ENCODE measurements around the gene RASSF7.

RASSF7 gene

DNA sequence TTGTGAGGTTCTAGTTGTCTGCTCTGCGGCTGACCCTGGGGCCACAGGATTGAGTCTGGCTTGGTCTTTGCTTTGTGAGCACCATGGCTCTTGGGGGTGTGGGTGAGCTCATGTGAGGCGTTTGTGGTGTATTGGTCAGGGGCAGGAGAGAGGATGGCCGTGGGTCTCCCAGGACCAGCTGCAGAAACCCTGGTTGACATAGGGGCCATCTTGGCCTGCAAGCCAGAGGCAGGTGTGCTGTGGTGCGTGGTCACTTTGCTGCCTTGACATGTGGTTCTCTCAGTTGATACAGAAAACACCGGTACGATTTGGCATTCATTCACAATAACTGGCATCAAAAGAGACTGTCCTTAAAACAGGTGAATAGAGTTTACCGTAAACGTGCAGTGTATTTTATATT lies 26.8 kb downstream of the RASSF7 start:
- peak overlapping the region; percentile 8 for H3K9ac ChIP-seq (ENCODE audit: low read length)
- H3K4me3 ChIP-seq (ENCODE audit: low read depth, low read length) = no peak overlapping the region
- no peak overlapping the region for H3K23ac ChIP-seq (ENCODE audit: low read length)
- H3K79me2 ChIP-seq (ENCODE audit: control insufficient read depth, insufficient read depth, low read length, poor library complexity) = no peaks in the 10 kb centered on the region
- peaks cover 7 to 13% of the 10 kb centered on the region in 2 experiments for H3K4me1 ChIP-seq (ENCODE audit: control insufficient read depth in 1 of 2, insufficient read depth in 2 of 2, low read length in 2 of 2)
- H2BK5ac ChIP-seq (ENCODE audit: low read depth, low read length, poor library complexity) = no peak overlapping the region
- H3K9me3 ChIP-seq (ENCODE audit: insufficient read depth, low read depth, low read length) = peaks cover 4% of the 10 kb centered on the region
- H2AFZ ChIP-seq (ENCODE audit: insufficient read depth, low read length, poor library complexity) = no peak overlapping the region
- no peak overlapping the region for H2AK5ac ChIP-seq (ENCODE audit: low read length)
- no peak overlapping the region for H2BK12ac ChIP-seq (ENCODE audit: low read length)
- no peak overlapping the region for H3K18ac ChIP-seq (ENCODE audit: low read length)
- no peaks in the 10 kb centered on the region for H3K79me1 ChIP-seq (ENCODE audit: low read length)
- H4K12ac ChIP-seq (ENCODE audit: low read depth, low read length) = no peak overlapping the region
- H3K27ac ChIP-seq (ENCODE audit: low read depth, low read length) = peak overlapping the region; percentile 62
- H4K91ac ChIP-seq (ENCODE audit: low read depth, low read length) = no peak overlapping the region
- DNase-seq = no peak
- H3K4me2 ChIP-seq (ENCODE audit: low read length) = peak overlapping the region; percentile 0
- no peak overlapping the region for H4K8ac ChIP-seq (ENCODE audit: low read depth, low read length)
- WGBS (ENCODE audit: extremely low coverage, insufficient coverage, insufficient read length) = no CpG with 5 or more reads among the region's 8 CpGs
- no peak overlapping the region for H2BK120ac ChIP-seq (ENCODE audit: insufficient read depth, low read length, poor library complexity)
- H3K4ac ChIP-seq (ENCODE audit: low read depth, low read length) = no peak overlapping the region
- peaks cover 65 to 68% of the 10 kb centered on the region in 2 experiments for H3K36me3 ChIP-seq (ENCODE audit: control insufficient read depth in 1 of 2, insufficient read depth in 2 of 2, low read length in 2 of 2)
- H3K14ac ChIP-seq (ENCODE audit: low read length) = no peak overlapping the region
- no peaks in the 10 kb centered on the region for H3K27me3 ChIP-seq (ENCODE audit: insufficient read depth, low read length)

DNA sequence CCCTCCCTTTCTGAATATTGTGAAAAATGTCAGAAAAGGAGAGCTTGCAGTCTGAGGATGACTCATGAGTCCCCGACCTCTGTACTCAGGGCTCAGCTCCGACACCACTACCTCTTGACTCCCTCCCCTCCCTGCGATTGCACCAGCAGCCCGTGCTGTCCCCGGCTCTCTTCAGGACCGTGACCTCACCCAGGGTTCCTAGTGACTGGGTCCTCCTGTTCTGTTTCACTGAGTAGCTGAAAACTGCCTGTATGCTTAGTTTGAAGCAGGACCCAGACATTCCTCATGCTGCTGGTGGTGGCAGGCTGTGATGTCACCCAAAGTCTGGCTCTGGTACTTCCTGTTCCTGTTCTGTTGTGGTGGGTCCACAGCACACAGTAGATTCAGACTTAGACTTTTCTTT lies 27.2 kb downstream of the RASSF7 start:
- WGBS (ENCODE audit: extremely low coverage, insufficient coverage, insufficient read length) = no CpG with 5 or more reads among the region's 6 CpGs
- no peak overlapping the region for H2AK5ac ChIP-seq (ENCODE audit: low read length)
- H3K4me1 ChIP-seq (ENCODE audit: control insufficient read depth in 1 of 2, insufficient read depth in 2 of 2, low read length in 2 of 2) = peaks cover 7 to 13% of the 10 kb centered on the region in 2 experiments
- peak; percentile 81 to 84 for DNase-seq
- H3K4me2 ChIP-seq (ENCODE audit: low read length) = no peak overlapping the region
- H3K79me1 ChIP-seq (ENCODE audit: low read length) = no peaks in the 10 kb centered on the region
- peak overlapping the region; percentile 62 for H3K27ac ChIP-seq (ENCODE audit: low read depth, low read length)
- no peak overlapping the region for H3K23ac ChIP-seq (ENCODE audit: low read length)
- H3K79me2 ChIP-seq (ENCODE audit: control insufficient read depth, insufficient read depth, low read length, poor library complexity) = no peaks in the 10 kb centered on the region
- H4K8ac ChIP-seq (ENCODE audit: low read depth, low read length) = no peak overlapping the region
- peak overlapping the region; percentile 81 for H4K12ac ChIP-seq (ENCODE audit: low read depth, low read length)
- no peak overlapping the region for H2BK5ac ChIP-seq (ENCODE audit: low read depth, low read length, poor library complexity)
- H3K9me3 ChIP-seq (ENCODE audit: insufficient read depth, low read depth, low read length) = peaks cover 4% of the 10 kb centered on the region
- H2AFZ ChIP-seq (ENCODE audit: insufficient read depth, low read length, poor library complexity) = no peak overlapping the region
- H3K9ac ChIP-seq (ENCODE audit: low read length) = no peak overlapping the region
- H2BK120ac ChIP-seq (ENCODE audit: insufficient read depth, low read length, poor library complexity) = no peak overlapping the region
- peaks cover 67 to 69% of the 10 kb centered on the region in 2 experiments for H3K36me3 ChIP-seq (ENCODE audit: control insufficient read depth in 1 of 2, insufficient read depth in 2 of 2, low read length in 2 of 2)
- no peak overlapping the region for H2BK12ac ChIP-seq (ENCODE audit: low read length)
- no peak overlapping the region for H3K4ac ChIP-seq (ENCODE audit: low read depth, low read length)
- no peak overlapping the region for H4K91ac ChIP-seq (ENCODE audit: low read depth, low read length)
- H3K27me3 ChIP-seq (ENCODE audit: insufficient read depth, low read length) = no peaks in the 10 kb centered on the region
- no peak overlapping the region for H3K4me3 ChIP-seq (ENCODE audit: low read depth, low read length)
- no peak overlapping the region for H3K18ac ChIP-seq (ENCODE audit: low read length)
- no peak overlapping the region for H3K14ac ChIP-seq (ENCODE audit: low read length)

- Histone ChIP-seq H4K8ac (ENCODE audit: low read depth, low read length) (no peak overlapping the region), H2BK120ac (ENCODE audit: insufficient read depth, low read length, poor library complexity) (no peak overlapping the region), H3K18ac (ENCODE audit: low read length) (peak overlapping the region; percentile 35), H2AK5ac (ENCODE audit: low read length) (no peak overlapping the region), H3K27ac (ENCODE audit: low read depth, low read length) (no peak overlapping the region), H4K12ac (ENCODE audit: low read depth, low read length) (no peak overlapping the region), H2BK12ac (ENCODE audit: low read length) (no peak overlapping the region), H3K79me2 (ENCODE audit: control insufficient read depth, insufficient read depth, low read length, poor library complexity) (no peaks in the 10 kb centered on the region), H3K4ac (ENCODE audit: low read depth, low read length) (no peak overlapping the region), H2AFZ (ENCODE audit: insufficient read depth, low read length, poor library complexity) (no peak overlapping the region), H3K4me3 (ENCODE audit: low read depth, low read length) (no peak overlapping the region), H3K36me3 (ENCODE audit: control insufficient read depth in 1 of 2, insufficient read depth in 2 of 2, low read length in 2 of 2) (peaks cover 69 to 70% of the 10 kb centered on the region in 2 experiments), H3K23ac (ENCODE audit: low read length) (no peak overlapping the region), H3K27me3 (ENCODE audit: insufficient read depth, low read length) (no peaks in the 10 kb centered on the region), H2BK5ac (ENCODE audit: low read depth, low read length, poor library complexity) (no peak overlapping the region), H3K4me1 (ENCODE audit: control insufficient read depth in 1 of 2, insufficient read depth in 2 of 2, low read length in 2 of 2) (peaks cover 7 to 13% of the 10 kb centered on the region in 2 experiments), H3K9me3 (ENCODE audit: insufficient read depth, low read depth, low read length) (peaks cover 4% of the 10 kb centered on the region), H3K14ac (ENCODE audit: low read length) (no peak overlapping the region), H4K91ac (ENCODE audit: low read depth, low read length) (no peak overlapping the region), H3K9ac (ENCODE audit: low read length) (no peak overlapping the region), H3K4me2 (ENCODE audit: low read length) (no peak overlapping the region), H3K79me1 (ENCODE audit: low read length) (no peaks in the 10 kb centered on the region)
- WGBS (ENCODE audit: extremely low coverage, insufficient coverage, insufficient read length) = no CpG with 5 or more reads among the region's 26 CpGs
- DNase-seq = no peak
Measured at GRCh38 chr11:589798-590197, 29.0 kb downstream of the RASSF7 start.

DNA sequence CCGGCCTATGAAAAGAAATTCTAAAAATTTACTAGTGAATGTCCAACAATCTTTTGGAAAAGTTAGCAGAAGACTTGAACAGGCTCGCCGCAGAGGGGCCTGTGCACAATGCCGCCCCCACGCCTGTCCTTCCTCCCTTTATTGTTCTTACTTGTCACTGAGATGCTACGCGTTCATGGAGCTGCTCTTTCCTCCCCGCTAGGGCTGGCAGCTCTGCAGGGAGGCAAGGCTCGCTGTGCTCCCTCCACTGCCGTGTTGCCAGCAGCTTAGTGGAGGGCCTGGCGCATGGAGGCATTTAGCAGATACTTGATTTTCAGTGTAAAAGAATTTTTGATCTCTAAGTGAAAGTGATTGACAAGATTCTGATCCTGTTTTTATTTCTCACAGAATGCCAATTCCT lies 30.2 kb downstream of the RASSF7 start:
- H3K4ac ChIP-seq (ENCODE audit: low read depth, low read length) = no peak overlapping the region
- no peak overlapping the region for H4K91ac ChIP-seq (ENCODE audit: low read depth, low read length)
- H3K23ac ChIP-seq (ENCODE audit: low read length) = no peak overlapping the region
- no peak overlapping the region for H3K27ac ChIP-seq (ENCODE audit: low read depth, low read length)
- no peak overlapping the region for H3K18ac ChIP-seq (ENCODE audit: low read length)
- H3K36me3 ChIP-seq (ENCODE audit: control insufficient read depth in 1 of 2, insufficient read depth in 2 of 2, low read length in 2 of 2) = peaks cover 74 to 79% of the 10 kb centered on the region in 2 experiments
- H3K79me1 ChIP-seq (ENCODE audit: low read length) = no peaks in the 10 kb centered on the region
- WGBS (ENCODE audit: extremely low coverage, insufficient coverage, insufficient read length) = no CpG with 5 or more reads among the region's 11 CpGs
- H3K4me1 ChIP-seq (ENCODE audit: control insufficient read depth in 1 of 2, insufficient read depth in 2 of 2, low read length in 2 of 2) = peaks cover 7 to 13% of the 10 kb centered on the region in 2 experiments
- no peak for DNase-seq
- H2BK5ac ChIP-seq (ENCODE audit: low read depth, low read length, poor library complexity) = no peak overlapping the region
- H4K12ac ChIP-seq (ENCODE audit: low read depth, low read length) = no peak overlapping the region
- H3K9me3 ChIP-seq (ENCODE audit: insufficient read depth, low read depth, low read length) = peaks cover 2% of the 10 kb centered on the region
- no peak overlapping the region for H3K9ac ChIP-seq (ENCODE audit: low read length)
- no peak overlapping the region for H2AK5ac ChIP-seq (ENCODE audit: low read length)
- H2BK12ac ChIP-seq (ENCODE audit: low read length) = no peak overlapping the region
- H3K4me2 ChIP-seq (ENCODE audit: low read length) = no peak overlapping the region
- H3K4me3 ChIP-seq (ENCODE audit: low read depth, low read length) = no peak overlapping the region
- no peak overlapping the region for H2AFZ ChIP-seq (ENCODE audit: insufficient read depth, low read length, poor library complexity)
- no peaks in the 10 kb centered on the region for H3K79me2 ChIP-seq (ENCODE audit: control insufficient read depth, insufficient read depth, low read length, poor library complexity)
- H2BK120ac ChIP-seq (ENCODE audit: insufficient read depth, low read length, poor library complexity) = no peak overlapping the region
- no peak overlapping the region for H4K8ac ChIP-seq (ENCODE audit: low read depth, low read length)
- no peak overlapping the region for H3K14ac ChIP-seq (ENCODE audit: low read length)
- no peaks in the 10 kb centered on the region for H3K27me3 ChIP-seq (ENCODE audit: insufficient read depth, low read length)
